Activated B cell treated with CpG ODN at 0.5 μM for 24 hours (primary cell): ENCODE measurements around the gene HLA-E. TPM values are rescaled to one million over a fixed set of nuclear protein-coding genes. Genes with fewer than 3 reads are reported as not detected.

Experiments used
- ATAC-seq: fragments of 200-7000 bp; cut with Tn5 transposase; one replicate; pipeline ENCODE4 v1.10.0; 2021; ENCODE audit warnings: low read depth, mild to moderate bottlenecking, moderate library complexity
- CTCF ChIA-PET: fragments of 350-600 bp; sonication (Branson Sonifier 250); formaldehyde crosslinking; loops from one replicate; lab custom pipeline; 2021; ENCODE audit warnings: antibody characterized with exemption; lab: Charles Lee
- POLR2A ChIA-PET: fragments of 350-600 bp; sonication (Branson Sonifier 250); formaldehyde crosslinking; loops from one replicate; lab custom pipeline; 2021; ENCODE audit warnings: antibody characterized with exemption; lab: Charles Lee
- DNase-seq: peaks from one replicate; pipeline ENCODE4 v3.0.0; 2022
- H3K27ac Mint-ChIP-seq: one replicate; pipeline ENCODE4 v1.8.0; 2020; ENCODE audit warnings: mixed read lengths
- H3K27me3 Mint-ChIP-seq: one replicate; pipeline ENCODE4 v1.8.0; 2021; ENCODE audit warnings: mixed read lengths
- H3K36me3 Mint-ChIP-seq: one replicate; pipeline ENCODE4 v1.8.0; 2021; ENCODE audit warnings: low read depth, mixed read lengths
- H3K4me1 Mint-ChIP-seq: one replicate; pipeline ENCODE4 v1.8.0; 2021; ENCODE audit warnings: mixed read lengths
- H3K4me3 Mint-ChIP-seq: one replicate; pipeline ENCODE4 v1.8.0; 2020; ENCODE audit warnings: mild to moderate bottlenecking, mixed read lengths
- H3K9me3 Mint-ChIP-seq: one replicate; pipeline ENCODE4 v1.8.0; 2020; ENCODE audit warnings: mixed read lengths
- CTCF ChIP-seq: fragments of 200-600 bp; IDR thresholded peaks from one replicate; pipeline ENCODE4 v1.8.0; 2022; ENCODE audit warnings: antibody characterized with exemption, mild to moderate bottlenecking
- intact Hi-C: fragments of 100-400 bp; cut with micrococcal nuclease; formaldehyde crosslinking; loops from one replicate; pipeline ENCODE4 v1.15.1; 2024
- total RNA-seq: library from RNA; stranded (reverse); gene quantifications from 2 replicates; pipeline ENCODE4 v1.2.3, GENCODE V29; 2022

Gene HLA-E
- total RNA-seq, 1 donor from 2014 or later, result 737 TPM

- Mint-ChIP-seq H3K4me1 (peaks cover 29% of the 10 kb centered on the region), H3K4me3 (peak overlapping the region; percentile 81), H3K36me3 (peaks cover 26% of the 10 kb centered on the region), H3K27me3 (no peaks in the 10 kb centered on the region), H3K9me3 (no peaks in the 10 kb centered on the region), H3K27ac (peak overlapping the region; percentile 81)
- ChIA-PET POLR2A (interaction anchor here (1.0 to 7.2 kb wide), 11 partner anchors 11 to 141 kb away, joined by 3 to 147 read pairs (median 14); partner anchors contain the start of genes GNL1, MRPS18B, PPP1R10 and PRR3), CTCF (interaction anchor here (0.6 to 15.7 kb wide), 17 partner anchors 8 to 1062 kb away, joined by 3 to 411 read pairs (median 12); partner anchors contain the start of genes ABCF1 and DHX16)
- no peak for DNase-seq
- TF ChIP-seq CTCF, result no peak
- intact Hi-C loops, result loop anchor here (2.0 to 10.0 kb wide), 2 partner anchors 14 to 542 kb away; no protein-coding TSS in a partner anchor
- ATAC-seq, result no peak
Observed at GRCh38 chr6:30542915-30543314, 53.6 kb downstream of the HLA-E start.

Other genes with a start within 250 kb of the HLA-E start
- 21.6 and 22.0 TPM in 2 replicates for gene TRIM39, start 162.6 kb upstream of the HLA-E start, total RNA-seq
- 38.1 and 46.8 TPM in 2 replicates for gene RPP21, start 144.4 kb upstream of the HLA-E start, total RNA-seq
- gene GNL1, start 67.0 kb downstream of the HLA-E start, total RNA-seq, result 67.2 and 67.4 TPM in 2 replicates
- 24.1 and 29.5 TPM in 2 replicates for gene PRR3, start 67.8 kb downstream of the HLA-E start, total RNA-seq
- 93.7 and 94.5 TPM in 2 replicates for gene ABCF1, start 81.9 kb downstream of the HLA-E start, total RNA-seq
- 85.6 and 112 TPM in 2 replicates for gene PPP1R10, start 127.7 kb downstream of the HLA-E start, total RNA-seq
- 57.7 and 61.2 TPM in 2 replicates for gene MRPS18B, start 128.3 kb downstream of the HLA-E start, total RNA-seq
- gene ATAT1, start 137.4 kb downstream of the HLA-E start, total RNA-seq, result 6.9 and 10.3 TPM in 2 replicates
- gene C6orf136, start 157.6 kb downstream of the HLA-E start, total RNA-seq, result 21.6 and 35.6 TPM in 2 replicates
- gene DHX16, start 183.5 kb downstream of the HLA-E start, total RNA-seq, result 42.3 and 50.4 TPM in 2 replicates
- 96.8 and 104 TPM in 2 replicates for gene PPP1R18, start 197.1 kb downstream of the HLA-E start, total RNA-seq
- 17.4 and 17.8 TPM in 2 replicates for gene NRM, start 201.5 kb downstream of the HLA-E start, total RNA-seq
- 62.4 and 65.6 TPM in 2 replicates for gene MDC1, start 227.8 kb downstream of the HLA-E start, total RNA-seq
- gene TUBB, start 230.8 kb downstream of the HLA-E start, total RNA-seq, result 700 and 725 TPM in 2 replicates